Measurements from ENCODE around the gene IFNK. TPM values are rescaled to one million over a fixed set of nuclear protein-coding genes. Genes with fewer than 3 reads are reported as not detected.
"Not testable (repeated sequence)": the region's sequence is repeated elsewhere in the genome, so short reads cannot be mapped to it uniquely, and the experiment has no call there.

IFNK gene
- total RNA-seq, 6 experiments from 2014 or later: not detected

DNA sequence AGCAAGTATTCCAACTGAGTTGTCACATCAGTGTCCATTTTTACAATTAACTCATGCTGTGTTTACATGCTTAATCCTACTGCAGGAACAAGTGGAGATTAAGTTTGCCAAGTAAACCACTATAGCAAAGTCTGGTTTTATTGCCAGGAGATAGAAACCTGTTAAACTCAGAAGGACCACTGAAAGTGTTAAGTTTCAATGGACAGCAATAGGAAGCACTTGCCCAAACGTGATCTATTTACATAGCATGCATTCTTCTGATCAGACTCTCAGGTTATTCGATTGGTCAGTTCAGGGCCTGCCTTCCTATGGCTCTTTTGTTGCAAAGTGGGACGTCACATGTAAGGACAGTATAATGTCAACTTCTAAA is 28.0 kb upstream of the IFNK start:
- WGBS (ENCODE audit: insufficient coverage, low coverage, low lambda C conversion rate, missing lambda C conversion rate): 53% methylated on average over 3 of the region's 3 CpGs
- DNase-seq: no peak

DNA sequence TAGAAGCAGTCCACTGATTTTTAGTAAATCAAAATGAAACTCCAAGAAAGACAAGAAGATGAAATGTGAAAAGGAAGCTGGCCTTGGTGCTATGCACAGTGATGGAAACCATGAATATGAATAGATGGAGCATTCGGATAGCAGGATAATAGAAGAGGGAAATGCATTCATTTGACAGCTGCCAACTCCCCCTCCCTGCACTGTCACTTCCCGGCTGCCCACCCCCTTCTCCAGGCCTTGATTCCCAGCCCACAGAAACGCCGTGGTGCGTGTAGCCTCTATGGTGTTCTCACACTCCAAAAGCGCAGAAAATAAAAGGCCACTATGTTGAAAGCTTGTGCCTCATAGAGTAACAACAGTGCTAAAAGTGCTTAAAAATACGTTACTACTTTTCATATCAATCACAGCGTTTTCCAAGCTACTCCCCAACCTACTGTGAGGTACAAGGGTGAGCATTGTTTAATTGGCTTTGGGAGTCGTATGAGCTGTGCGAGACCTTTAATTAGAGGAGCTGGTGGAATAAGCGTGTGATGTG is 26.1 kb upstream of the IFNK start:
- Histone ChIP-seq H3K4me1 (no peaks in the 10 kb centered on the region), H3K27me3 (no peaks in the 10 kb centered on the region), H3K27ac (no peak overlapping the region), H3K36me3 (no peaks in the 10 kb centered on the region), H3K9me3 (no peaks in the 10 kb centered on the region), H3K4me3 (no peak overlapping the region)
- WGBS (ENCODE audit: insufficient coverage, low coverage, low lambda C conversion rate, missing lambda C conversion rate): 83% methylated on average over 11 of the region's 11 CpGs
- no peak for TF ChIP-seq POLR2A (IDR thresholded peaks at IDR 0.05)
- TF ChIP-seq, protein P1, sequence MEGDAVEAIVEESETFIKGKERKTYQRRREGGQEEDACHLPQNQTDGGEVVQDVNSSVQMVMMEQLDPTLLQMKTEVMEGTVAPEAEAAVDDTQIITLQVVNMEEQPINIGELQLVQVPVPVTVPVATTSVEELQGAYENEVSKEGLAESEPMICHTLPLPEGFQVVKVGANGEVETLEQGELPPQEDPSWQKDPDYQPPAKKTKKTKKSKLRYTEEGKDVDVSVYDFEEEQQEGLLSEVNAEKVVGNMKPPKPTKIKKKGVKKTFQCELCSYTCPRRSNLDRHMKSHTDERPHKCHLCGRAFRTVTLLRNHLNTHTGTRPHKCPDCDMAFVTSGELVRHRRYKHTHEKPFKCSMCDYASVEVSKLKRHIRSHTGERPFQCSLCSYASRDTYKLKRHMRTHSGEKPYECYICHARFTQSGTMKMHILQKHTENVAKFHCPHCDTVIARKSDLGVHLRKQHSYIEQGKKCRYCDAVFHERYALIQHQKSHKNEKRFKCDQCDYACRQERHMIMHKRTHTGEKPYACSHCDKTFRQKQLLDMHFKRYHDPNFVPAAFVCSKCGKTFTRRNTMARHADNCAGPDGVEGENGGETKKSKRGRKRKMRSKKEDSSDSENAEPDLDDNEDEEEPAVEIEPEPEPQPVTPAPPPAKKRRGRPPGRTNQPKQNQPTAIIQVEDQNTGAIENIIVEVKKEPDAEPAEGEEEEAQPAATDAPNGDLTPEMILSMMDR (IDR thresholded peaks at IDR 0.05): no peak
- intact Hi-C loops (cut with DNase I): no loop called here
- DNase-seq (no peak), ATAC-seq (no peak)

More for the DNA sequence above, 28.0 kb upstream of the IFNK start:
- Histone ChIP-seq H3K4me1 (no peaks in the 10 kb centered on the region), H3K27ac (no peak overlapping the region), H3K9me3 (no peaks in the 10 kb centered on the region), H3K4me3 (no peak overlapping the region), H3K36me3 (no peaks in the 10 kb centered on the region), H3K27me3 (no peaks in the 10 kb centered on the region)
- ATAC-seq: no peak
- intact Hi-C loops (cut with DNase I): no loop called here
- TF ChIP-seq, protein P1 (IDR thresholded peaks at IDR 0.05): no peak
- no peak for TF ChIP-seq POLR2A (IDR thresholded peaks at IDR 0.05)

DNA sequence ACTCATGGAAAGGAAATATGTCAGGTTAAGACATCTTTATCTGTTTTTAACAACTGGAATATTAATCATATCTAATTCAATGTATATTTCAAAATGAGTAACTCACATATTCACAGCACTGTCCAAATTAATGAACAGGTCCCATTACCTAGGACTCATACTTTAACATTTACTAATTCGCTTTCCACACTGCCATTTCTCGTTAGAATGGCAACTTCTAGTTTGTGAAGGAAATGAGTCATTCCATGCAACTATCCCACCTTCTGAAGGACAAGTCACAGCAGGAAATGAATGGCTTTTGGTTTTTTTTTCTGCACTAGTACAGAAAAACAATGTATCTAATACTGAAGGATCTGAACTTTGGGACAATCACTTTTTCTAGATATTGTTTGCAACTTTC is 24.6 kb upstream of the IFNK start:
- TF ChIP-seq, protein P1 (IDR thresholded peaks at IDR 0.05): no peak
- 42% methylated on average over 2 of the region's 2 CpGs for WGBS (ENCODE audit: insufficient coverage, low coverage, low lambda C conversion rate, missing lambda C conversion rate)
- H3K4me3 ChIP-seq: no peak overlapping the region

DNA sequence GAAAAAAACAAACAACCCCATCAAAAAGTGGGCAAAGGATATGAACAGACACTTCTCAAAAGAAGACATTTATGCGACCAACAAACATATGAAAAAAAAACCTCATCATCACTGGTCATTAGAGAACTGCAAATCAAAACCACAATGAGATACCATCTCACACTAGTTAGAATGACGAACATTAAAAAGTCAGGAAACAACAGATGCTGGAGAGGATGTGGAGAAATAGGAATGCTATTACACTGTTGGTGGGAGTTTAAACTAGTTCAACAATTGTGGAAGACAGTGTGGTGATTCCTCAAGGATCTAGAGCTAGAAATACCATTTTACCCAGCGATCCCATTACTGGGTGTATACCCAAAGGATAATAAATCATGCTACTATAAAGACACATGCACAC is 23.2 kb upstream of the IFNK start:
- H3K36me3 ChIP-seq; H3K9me3 ChIP-seq; ATAC-seq; H3K27ac ChIP-seq; H3K4me3 ChIP-seq; H3K4me1 ChIP-seq; intact Hi-C loops (cut with DNase I); H3K27me3 ChIP-seq; DNase-seq: not testable (repeated sequence)
- WGBS (ENCODE audit: insufficient coverage, low coverage, low lambda C conversion rate, missing lambda C conversion rate): 76% methylated on average over 3 of the region's 3 CpGs

More for the DNA sequence above, 24.6 kb upstream of the IFNK start:
- H3K27ac ChIP-seq: no peak overlapping the region
- intact Hi-C loops (cut with DNase I): no loop called here
- H3K36me3 ChIP-seq: no peaks in the 10 kb centered on the region
- peak in 1 of 4 donors; percentile 50 for ATAC-seq
- H3K4me1 ChIP-seq: no peaks in the 10 kb centered on the region
- no peak for DNase-seq
- H3K9me3 ChIP-seq: no peaks in the 10 kb centered on the region
- H3K27me3 ChIP-seq: no peaks in the 10 kb centered on the region

DNA sequence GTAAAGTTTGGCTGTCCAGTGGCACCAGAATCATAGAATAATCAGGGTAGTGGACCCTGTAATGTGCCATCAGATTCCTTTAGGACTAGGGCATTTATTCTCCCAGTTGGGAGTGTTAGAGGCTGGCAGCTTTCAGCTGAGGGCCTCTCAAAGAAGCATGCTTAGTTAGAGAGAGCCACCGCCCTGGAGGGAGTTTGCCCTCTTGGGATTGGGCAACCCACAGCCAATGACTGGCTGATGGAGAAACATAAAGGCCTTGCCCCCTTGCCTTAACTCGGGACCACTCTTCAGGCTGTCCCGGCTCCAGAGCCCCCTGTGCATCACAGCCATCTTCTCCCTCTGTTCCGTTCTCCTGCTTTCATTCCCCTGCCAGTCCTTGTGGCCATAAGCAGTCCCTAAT is 20.5 kb upstream of the IFNK start:
- ATAC-seq (no peak), DNase-seq (no peak)
- TF ChIP-seq, protein P1 (IDR thresholded peaks at IDR 0.05): no peak
- no peak for TF ChIP-seq POLR2A (IDR thresholded peaks at IDR 0.05)
- Histone ChIP-seq H3K4me3 (no peak overlapping the region), H3K36me3 (no peaks in the 10 kb centered on the region), H3K27me3 (no peaks in the 10 kb centered on the region), H3K27ac (no peak overlapping the region), H3K9me3 (no peaks in the 10 kb centered on the region), H3K4me1 (no peaks in the 10 kb centered on the region)
- intact Hi-C loops (cut with DNase I): no loop called here
- no CpG with 5 or more reads among the region's 4 CpGs for WGBS (ENCODE audit: insufficient coverage, low coverage, low lambda C conversion rate, missing lambda C conversion rate)
